Measurements from ENCODE around the gene PCDHA5. TPM values are rescaled to one million over a fixed set of nuclear protein-coding genes. Genes with fewer than 3 reads are reported as not detected.
"Not testable (repeated sequence)": the region's sequence is repeated elsewhere in the genome, so short reads cannot be mapped to it uniquely, and the experiment has no call there.

PCDHA5 gene
- total RNA-seq, 3 donors from 2014 or later (not counting 1 experiment from before 2014, with no cell fraction given), result not detected

- Mint-ChIP-seq H3K9me3 (peaks cover 2 to 3% of the 10 kb centered on the region in 2 donors), H3K4me1 (no peaks in the 10 kb centered on the region), H3K4me3 (no peak overlapping the region), H3K36me3 (peaks cover 14% of the 10 kb centered on the region), H3K27me3 (ENCODE audit: low read depth in 2 of 2) (peaks cover 11 to 19% of the 10 kb centered on the region in 2 donors), H3K27ac (no peak overlapping the region)
- TF ChIP-seq CTCF (IDR thresholded peaks at IDR 0.05), result no peak
- no peak for ATAC-seq
- no peak overlapping the region for H3K4me3 ChIP-seq (ENCODE audit: low read length)
- H3K27me3 ChIP-seq (ENCODE audit: control insufficient read depth, insufficient read depth, low read length), result peaks cover 17% of the 10 kb centered on the region
- intact Hi-C loops (cut with micrococcal nuclease), result no loop called here
- no peaks in the 10 kb centered on the region for H3K4me1 ChIP-seq (ENCODE audit: control insufficient read depth, insufficient read depth, low read length)
- no peak overlapping the region for H3K27ac ChIP-seq (ENCODE audit: low read length)
- no peaks in the 10 kb centered on the region for H3K36me3 ChIP-seq (ENCODE audit: control insufficient read depth, insufficient read depth, low read length)
- DNase-seq, result no peak
- H3K9me3 ChIP-seq (ENCODE audit: control insufficient read depth, insufficient read depth, low read length), result peaks cover 19% of the 10 kb centered on the region
- WGBS (ENCODE audit: insufficient coverage), result 62% methylated on average over 39 of the region's 39 CpGs
These were observed 24.7 kb upstream of the PCDHA5 start for GRCh38 chr5:140796718-140797095.

- Histone ChIP-seq H3K9me3 (ENCODE audit: control insufficient read depth, insufficient read depth, low read length) (peaks cover 23% of the 10 kb centered on the region), H3K36me3 (ENCODE audit: control insufficient read depth, insufficient read depth, low read length) (no peaks in the 10 kb centered on the region), H3K27me3 (ENCODE audit: control insufficient read depth, insufficient read depth, low read length) (peaks cover 9% of the 10 kb centered on the region), H3K4me1 (ENCODE audit: control insufficient read depth, insufficient read depth, low read length) (no peaks in the 10 kb centered on the region), H3K27ac (ENCODE audit: low read length) (no peak within 1 kb of the TSS), H3K4me3 (ENCODE audit: low read length) (no peak within 1 kb of the TSS)
- no peaks in the 10 kb centered on the region for H3K4me1 Mint-ChIP-seq
- ATAC-seq (no peak), DNase-seq (no peak)
- H3K4me3 Mint-ChIP-seq, result no peak within 1 kb of the TSS
- intact Hi-C loops (cut with micrococcal nuclease), result no loop called here
- no peaks in the 10 kb centered on the region for H3K36me3 Mint-ChIP-seq
- H3K9me3 Mint-ChIP-seq, result peaks cover 2 to 4% of the 10 kb centered on the region in 2 donors
- no peak for TF ChIP-seq CTCF (IDR thresholded peaks at IDR 0.05)
- WGBS (ENCODE audit: insufficient coverage), result 34% methylated on average over 28 of the region's 29 CpGs
- H3K27me3 Mint-ChIP-seq (ENCODE audit: low read depth in 2 of 2), result peaks cover 6 to 7% of the 10 kb centered on the region in 2 donors
- no peak within 1 kb of the TSS for H3K27ac Mint-ChIP-seq
These were observed 20.5 kb upstream of the PCDHA5 start, which contains the start of gene PCDHA3 for GRCh38 chr5:140800816-140801493. PCDHA3 (plus strand) TSS chr5:140801057.

- no peak overlapping the region for H3K27ac ChIP-seq (ENCODE audit: low read length)
- DNase-seq (no peak), ATAC-seq (no peak)
- no peaks in the 10 kb centered on the region for H3K4me1 ChIP-seq (ENCODE audit: control insufficient read depth, insufficient read depth, low read length)
- intact Hi-C loops (cut with micrococcal nuclease), result no loop called here
- Mint-ChIP-seq H3K4me3 (no peak overlapping the region), H3K9me3 (peaks cover 2 to 4% of the 10 kb centered on the region in 2 donors), H3K27me3 (ENCODE audit: low read depth in 2 of 2) (peaks cover 6 to 7% of the 10 kb centered on the region in 2 donors), H3K4me1 (no peaks in the 10 kb centered on the region), H3K27ac (no peak overlapping the region), H3K36me3 (peaks cover under 1% of the 10 kb centered on the region)
- 25% methylated on average over 16 of the region's 16 CpGs for WGBS (ENCODE audit: insufficient coverage)
- no peak overlapping the region for H3K4me3 ChIP-seq (ENCODE audit: low read length)
- peaks cover 22% of the 10 kb centered on the region for H3K9me3 ChIP-seq (ENCODE audit: control insufficient read depth, insufficient read depth, low read length)
- H3K27me3 ChIP-seq (ENCODE audit: control insufficient read depth, insufficient read depth, low read length), result peaks cover 9% of the 10 kb centered on the region
- H3K36me3 ChIP-seq (ENCODE audit: control insufficient read depth, insufficient read depth, low read length), result no peaks in the 10 kb centered on the region
- TF ChIP-seq CTCF (IDR thresholded peaks at IDR 0.05), result no peak
These were observed 19.9 kb upstream of the PCDHA5 start for GRCh38 chr5:140801494-140801841.

GRCh38 chr5:140802381-140802780, 19.0 kb upstream of the PCDHA5 start:
- H3K27me3 ChIP-seq (ENCODE audit: control insufficient read depth, insufficient read depth, low read length); H3K27me3 Mint-ChIP-seq (ENCODE audit: low read depth in 2 of 2); ATAC-seq; H3K4me1 Mint-ChIP-seq; H3K27ac Mint-ChIP-seq; H3K4me3 ChIP-seq (ENCODE audit: low read length); intact Hi-C loops (cut with micrococcal nuclease); H3K27ac ChIP-seq (ENCODE audit: low read length); H3K9me3 Mint-ChIP-seq; H3K36me3 ChIP-seq (ENCODE audit: control insufficient read depth, insufficient read depth, low read length); H3K4me1 ChIP-seq (ENCODE audit: control insufficient read depth, insufficient read depth, low read length); H3K36me3 Mint-ChIP-seq; H3K4me3 Mint-ChIP-seq; DNase-seq: not testable (repeated sequence)
- WGBS (ENCODE audit: insufficient coverage), result 56% methylated on average over 45 of the region's 45 CpGs
- H3K9me3 ChIP-seq (ENCODE audit: control insufficient read depth, insufficient read depth, low read length), result peaks cover 19% of the 10 kb centered on the region
